HepG2 (cell line): Measurements from ENCODE around the gene WDR83. TPM values are rescaled to one million over a fixed set of nuclear protein-coding genes. Genes with fewer than 3 reads are reported as not detected.

ENCODE experiments used
- ATAC-seq: fragments of 200-7000 bp; cut with Tn5 transposase; 3 replicates; pipeline ENCODE4 v1.9.1; 2020; ENCODE audit warnings: mild to moderate bottlenecking, moderate library complexity
- Bru-seq: library from RNA; stranded (reverse); fragments of 400-500 nt; gene quantifications from one replicate; lab custom pipeline; 2021; lab: Mats Ljungman, UMichigan
- BruChase-seq, 2 experiments: library from RNA; stranded (reverse); fragments of 400-500 nt; gene quantifications; one replicate each; lab custom pipeline; 2021; lab: Mats Ljungman, UMichigan
- BruUV-seq: library from RNA; stranded (reverse); fragments of 400-500 nt; replicated peaks from 2 replicates; lab custom pipeline; 2021; lab: Mats Ljungman, UMichigan
- CTCF ChIA-PET: fragments of 300-600 bp; formaldehyde crosslinking; extraction: SDS; loops from one replicate; lab custom pipeline; 2021; ENCODE audit warnings: low total read pairs, inconsistent platforms, low intra/inter-chr PET ratio; lab: Yijun Ruan, JAX
- POLR2A ChIA-PET: fragments of 350-600 bp; sonication (Branson Sonifier 250); formaldehyde crosslinking; loops from one replicate; lab custom pipeline; 2020; ENCODE audit warnings: antibody characterized with exemption, inconsistent platforms; lab: Yijun Ruan, JAX
- DNase-seq: peaks from one replicate; pipeline ENCODE4 v3.0.0-alpha.2; 2015; ENCODE audit warnings: low spot score
- FAIRE-seq: peaks from 3 replicates; lab custom pipeline; 2011; peaks lifted over from hg19 to GRCh38; lab: Jason Lieb, UNC
- H2AFZ ChIP-seq: one replicate; pipeline ENCODE4 v1.6.1; 2011; ENCODE audit warnings: low read length, inconsistent platforms
- H3K27ac ChIP-seq: fragments of 300-600 bp; 3 replicates; pipeline ENCODE4 v1.8.0; 2011; ENCODE audit warnings: mixed run types, mild to moderate bottlenecking, mixed read lengths, low read length, inconsistent platforms; ENCODE audit not compliant: insufficient read depth; ENCODE audit errors: extremely low read length
- H3K27me3 ChIP-seq, 2 experiments: fragments of 200-600 bp in 1 of 2; 2 replicates in 1 of 2; 3 replicates in 1 of 2; pipeline versions ENCODE4 v1.6.0 to v1.8.0; 2011; ENCODE audit warnings: low read length in 2 of 2, mild to moderate bottlenecking in 2 of 2, moderate library complexity in 2 of 2, inconsistent platforms in 1 of 2; ENCODE audit not compliant: insufficient read depth in 2 of 2, control insufficient read depth in 1 of 2
- H3K36me3 ChIP-seq, 2 experiments: fragments of 200-600 bp in 1 of 2; replicated peaks in 1 of 2; 2 replicates in 1 of 2; 3 replicates in 1 of 2; pipeline versions ENCODE4 v1.5.1 to v1.8.0; 2011; ENCODE audit warnings: low read length in 2 of 2, inconsistent platforms in 1 of 2; ENCODE audit not compliant: insufficient read depth in 2 of 2, control insufficient read depth in 1 of 2
- H3K4me1 ChIP-seq: 2 replicates; pipeline ENCODE4 v1.5.1; 2012; ENCODE audit warnings: low read length, inconsistent platforms; ENCODE audit not compliant: insufficient read depth
- H3K4me2 ChIP-seq: 2 replicates; pipeline ENCODE4 v1.6.0; 2011; ENCODE audit warnings: low read depth, low read length, inconsistent platforms
- H3K4me3 ChIP-seq, 3 experiments: fragments of 200-600 bp in 1 of 3; sonication (generic), shearing (Covaris generic) in 1 of 3; replicated peaks in 1 of 3; 2 replicates each; pipeline ENCODE4 v1.5.1; 2011 to 2016; ENCODE audit warnings: low read length in 3 of 3, inconsistent platforms in 2 of 3, low read depth in 2 of 3, mild to moderate bottlenecking in 2 of 3, control low read depth in 1 of 3, mixed read lengths in 1 of 3; ENCODE audit not compliant: insufficient read depth in 1 of 3
- H3K79me2 ChIP-seq: one replicate; pipeline ENCODE4 v1.6.1; 2011; ENCODE audit warnings: low read length, inconsistent platforms; ENCODE audit not compliant: insufficient read depth
- H3K9ac ChIP-seq: 2 replicates; pipeline ENCODE4 v1.6.0; 2011; ENCODE audit warnings: mild to moderate bottlenecking, low read depth, low read length, inconsistent platforms; ENCODE audit not compliant: insufficient read depth
- H3K9me3 ChIP-seq: 2 replicates; pipeline ENCODE4 v1.5.1; 2012; ENCODE audit warnings: mild to moderate bottlenecking, low read length
- H4K20me1 ChIP-seq: 2 replicates; pipeline ENCODE4 v1.6.0; 2011; ENCODE audit warnings: inconsistent platforms, mild to moderate bottlenecking, low read length, moderate library complexity; ENCODE audit not compliant: insufficient read depth
- KAT8 ChIP-seq: IDR thresholded peaks from 2 replicates; pipeline ENCODE4 v1.6.1; 2016; ENCODE audit warnings: missing genetic modification reagents, missing compliant biosample characterization
- KDM2A ChIP-seq: sonication (generic); formaldehyde crosslinking; IDR thresholded peaks from 2 replicates; pipeline ENCODE4 v1.4.0; 2020; ENCODE audit warnings: low read depth, missing genetic modification reagents, borderline replicate concordance
- MYC ChIP-seq: sonication (generic); formaldehyde crosslinking; IDR thresholded peaks from 2 replicates; pipeline ENCODE4 v1.9.0; 2021; ENCODE audit warnings: missing genetic modification reagents, borderline replicate concordance
- STAT5B ChIP-seq: sonication (generic); formaldehyde crosslinking; IDR thresholded peaks from 2 replicates; pipeline ENCODE4 v1.4.0; 2020; ENCODE audit warnings: missing genetic modification reagents
- ZNF224 ChIP-seq: sonication (generic); formaldehyde crosslinking; IDR thresholded peaks from 2 replicates; pipeline ENCODE4 v1.5.0; 2020; ENCODE audit warnings: mild to moderate bottlenecking, missing genetic modification reagents
- ZNF280B ChIP-seq: sonication (generic); formaldehyde crosslinking; IDR thresholded peaks from 2 replicates; pipeline ENCODE4 v1.5.0; 2020; ENCODE audit warnings: missing genetic modification reagents, mild to moderate bottlenecking, borderline replicate concordance
- whole genome bisulfite sequencing: methylation state at CpG from one replicate; pipeline ENCODE4 v1.1.6; 2017; ENCODE audit warnings: low lambda C conversion rate; 5-methylcytosine and 5-hydroxymethylcytosine counted together
- in situ Hi-C: cut with HindIII; loops from 2 replicates; pipeline ENCODE4 v1.10.0; 2017; ENCODE audit warnings: low pct_unique_long_range_greater_than_20kb; ENCODE audit not compliant: extremely low pct_ligation_motif_present
- intact Hi-C: fragments of 100-400 bp; cut with micrococcal nuclease; formaldehyde crosslinking; loops from one replicate; pipeline ENCODE4 v1.10.0; 2022; ENCODE audit not compliant: unreplicated experiment
- long read RNA-seq, 2 experiments: library from RNA in 1 of 2; library from polyadenylated mRNA in 1 of 2; stranded (forward) in 1 of 2; unstranded in 1 of 2; transcript quantifications; one replicate each; pipeline ENCODE4 v2.0.0, GENCODE V29; 2019 to 2022
- polyA minus RNA-seq, 3 experiments: library from RNA; depleted of rRNA, polyadenylated mRNA; stranded (reverse); fragments of >200 nt; gene quantifications; 2 replicates each; pipeline ENCODE4 v1.2.3, GENCODE V29; 2011; ENCODE audit warnings: low replicate concordance in 1 of 3
- polyA plus RNA-seq, 8 experiments: library from polyadenylated mRNA; depleted of rRNA in 3 of 8; stranded (reverse) in 7 of 8; unstranded in 1 of 8; fragments of >200 nt; fragmentation: Illumina TruSeq in 4 of 8; extraction: Trizol in 4 of 8; gene quantifications; 2 replicates each; pipeline versions ENCODE4 v1.2.1 to v1.2.3, GENCODE V29; 2011 to 2016; ENCODE audit warnings: low read depth in 4 of 8, missing spikeins in 1 of 8, mixed read lengths in 1 of 8; ENCODE audit not compliant: insufficient read depth in 1 of 8
- total RNA-seq, 5 experiments: library from RNA; depleted of rRNA; stranded (reverse); fragments of >200 nt; fragmentation: Illumina TruSeq; extraction: Trizol; gene quantifications; 2 replicates each; pipeline ENCODE4 v1.2.3, GENCODE V29; 2016; ENCODE audit warnings: low read depth in 1 of 5
- TF ChIP-seq, protein P1 (sequence below): sonication (generic); formaldehyde crosslinking; IDR thresholded peaks from 2 replicates; pipeline ENCODE4 v1.4.0; 2020; ENCODE audit warnings: low read depth, mild to moderate bottlenecking, missing genetic modification reagents
- TF ChIP-seq, protein P2 (sequence below): IDR thresholded peaks from 2 replicates; pipeline ENCODE4 v1.6.1; 2016; ENCODE audit warnings: missing compliant biosample characterization, missing genetic modification reagents, borderline replicate concordance
- TF ChIP-seq, protein P3 (sequence below): sonication (generic); formaldehyde crosslinking; IDR thresholded peaks from 2 replicates; pipeline ENCODE4 v1.4.0; 2020; ENCODE audit warnings: missing genetic modification reagents, mild to moderate bottlenecking, borderline replicate concordance

Gene WDR83
- 9.9 and 10.7 TPM in 2 replicates for total RNA-seq (2016; rRNA removed; fragmentation: Illumina TruSeq; extraction: Trizol)
- 6.9 and 7.6 TPM in 2 replicates for total RNA-seq (2016; cell fraction: cytosol; rRNA removed; fragmentation: Illumina TruSeq; extraction: Trizol; ENCODE audit: low read depth)
- total RNA-seq (2016; cell fraction: insoluble cytoplasmic fraction; rRNA removed; fragmentation: Illumina TruSeq; extraction: Trizol): 11.3 and 11.8 TPM in 2 replicates
- total RNA-seq (2016; cell fraction: membrane; rRNA removed; fragmentation: Illumina TruSeq; extraction: Trizol): 8.4 and 8.9 TPM in 2 replicates
- total RNA-seq (2016; cell fraction: nucleus; rRNA removed; fragmentation: Illumina TruSeq; extraction: Trizol): 7.7 and 8.0 TPM in 2 replicates
- polyA plus RNA-seq (2011; rRNA removed): 4.5 and 5.4 TPM in 2 replicates
- polyA plus RNA-seq (2011; cell fraction: cytosol; rRNA removed): 6.2 and 9.4 TPM in 2 replicates
- 11.3 and 12.7 TPM in 2 replicates for polyA plus RNA-seq (2011; cell fraction: nucleus; rRNA removed)
- 5.0 and 9.1 TPM in 2 replicates for polyA plus RNA-seq (2012)
- 5.9 and 6.7 TPM in 2 replicates for polyA plus RNA-seq (2016; cell fraction: cytosol; fragmentation: Illumina TruSeq; extraction: Trizol; ENCODE audit: low read depth)
- polyA plus RNA-seq (2016; cell fraction: insoluble cytoplasmic fraction; fragmentation: Illumina TruSeq; extraction: Trizol; ENCODE audit: low read depth): 11.8 and 12.8 TPM in 2 replicates
- polyA plus RNA-seq (2016; cell fraction: membrane; fragmentation: Illumina TruSeq; extraction: Trizol; ENCODE audit: low read depth): 8.3 and 8.5 TPM in 2 replicates
- polyA plus RNA-seq (2016; cell fraction: nucleus; fragmentation: Illumina TruSeq; extraction: Trizol; ENCODE audit: insufficient read depth, low read depth): 13.7 and 15.3 TPM in 2 replicates
- 10.4 and 11.3 TPM in 2 replicates for polyA minus RNA-seq (2011; rRNA and poly(A)+ RNA removed; ENCODE audit: low replicate concordance)
- 1.6 and 2.4 TPM in 2 replicates for polyA minus RNA-seq (2011; cell fraction: cytosol; rRNA and poly(A)+ RNA removed)
- 7.7 and 8.6 TPM in 2 replicates for polyA minus RNA-seq (2011; cell fraction: nucleus; rRNA and poly(A)+ RNA removed)
- percentile 45 among the genes with signal in this experiment for Bru-seq, nascent RNA
- BruChase-seq, experiment 1, labeled RNA remaining after a 6-hour chase: percentile 57 among the genes with signal in this experiment
- BruChase-seq, experiment 2, labeled RNA remaining after a 2-hour chase: percentile 51 among the genes with signal in this experiment
- long read RNA-seq, experiment 1, partial matches to known transcripts: 5 of 9 reads
- long read RNA-seq, experiment 1, other reads (novel, unspliced or antisense): 1 of 9 reads
- long read RNA-seq, experiment 2, transcript WDR83-201 (11 exons, 1,457 nt): major isoform, 5 of 16 reads
- long read RNA-seq, experiment 2, partial matches to known transcripts: 9 of 16 reads
- long read RNA-seq, experiment 2, other reads (novel, unspliced or antisense): 1 of 16 reads

- CTCF ChIA-PET: interaction anchor here (0.5 kb wide), 1 partner anchor 502 kb away, joined by 3 read pairs; no protein-coding TSS in a partner anchor
- peak within 1 kb of the TSS; percentile 60 for H3K27ac ChIP-seq
- in situ Hi-C loops: no loop called here
- TF ChIP-seq MYC (CRISPR knock-in tag) (peak; percentile 40; the same call in 1 of the 2 replicates), STAT5B (no peak), KAT8 (CRISPR knock-in tag) (peak; percentile 82), ZNF280B (no peak), ZNF224 (0 out of 2 replicates have a peak, but pooled peaks have one; percentile 23), KDM2A (CRISPR knock-in tag) (peak; percentile 71; the same call in 1 of the 2 replicates)
- TF ChIP-seq, protein P1, sequence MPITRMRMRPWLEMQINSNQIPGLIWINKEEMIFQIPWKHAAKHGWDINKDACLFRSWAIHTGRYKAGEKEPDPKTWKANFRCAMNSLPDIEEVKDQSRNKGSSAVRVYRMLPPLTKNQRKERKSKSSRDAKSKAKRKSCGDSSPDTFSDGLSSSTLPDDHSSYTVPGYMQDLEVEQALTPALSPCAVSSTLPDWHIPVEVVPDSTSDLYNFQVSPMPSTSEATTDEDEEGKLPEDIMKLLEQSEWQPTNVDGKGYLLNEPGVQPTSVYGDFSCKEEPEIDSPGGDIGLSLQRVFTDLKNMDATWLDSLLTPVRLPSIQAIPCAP: no peak
- TF ChIP-seq, protein P2, sequence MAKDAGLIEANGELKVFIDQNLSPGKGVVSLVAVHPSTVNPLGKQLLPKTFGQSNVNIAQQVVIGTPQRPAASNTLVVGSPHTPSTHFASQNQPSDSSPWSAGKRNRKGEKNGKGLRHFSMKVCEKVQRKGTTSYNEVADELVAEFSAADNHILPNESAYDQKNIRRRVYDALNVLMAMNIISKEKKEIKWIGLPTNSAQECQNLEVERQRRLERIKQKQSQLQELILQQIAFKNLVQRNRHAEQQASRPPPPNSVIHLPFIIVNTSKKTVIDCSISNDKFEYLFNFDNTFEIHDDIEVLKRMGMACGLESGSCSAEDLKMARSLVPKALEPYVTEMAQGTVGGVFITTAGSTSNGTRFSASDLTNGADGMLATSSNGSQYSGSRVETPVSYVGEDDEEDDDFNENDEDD (CRISPR knock-in tag): no peak; the same call in 1 of the 2 replicates
- TF ChIP-seq, protein P3, sequence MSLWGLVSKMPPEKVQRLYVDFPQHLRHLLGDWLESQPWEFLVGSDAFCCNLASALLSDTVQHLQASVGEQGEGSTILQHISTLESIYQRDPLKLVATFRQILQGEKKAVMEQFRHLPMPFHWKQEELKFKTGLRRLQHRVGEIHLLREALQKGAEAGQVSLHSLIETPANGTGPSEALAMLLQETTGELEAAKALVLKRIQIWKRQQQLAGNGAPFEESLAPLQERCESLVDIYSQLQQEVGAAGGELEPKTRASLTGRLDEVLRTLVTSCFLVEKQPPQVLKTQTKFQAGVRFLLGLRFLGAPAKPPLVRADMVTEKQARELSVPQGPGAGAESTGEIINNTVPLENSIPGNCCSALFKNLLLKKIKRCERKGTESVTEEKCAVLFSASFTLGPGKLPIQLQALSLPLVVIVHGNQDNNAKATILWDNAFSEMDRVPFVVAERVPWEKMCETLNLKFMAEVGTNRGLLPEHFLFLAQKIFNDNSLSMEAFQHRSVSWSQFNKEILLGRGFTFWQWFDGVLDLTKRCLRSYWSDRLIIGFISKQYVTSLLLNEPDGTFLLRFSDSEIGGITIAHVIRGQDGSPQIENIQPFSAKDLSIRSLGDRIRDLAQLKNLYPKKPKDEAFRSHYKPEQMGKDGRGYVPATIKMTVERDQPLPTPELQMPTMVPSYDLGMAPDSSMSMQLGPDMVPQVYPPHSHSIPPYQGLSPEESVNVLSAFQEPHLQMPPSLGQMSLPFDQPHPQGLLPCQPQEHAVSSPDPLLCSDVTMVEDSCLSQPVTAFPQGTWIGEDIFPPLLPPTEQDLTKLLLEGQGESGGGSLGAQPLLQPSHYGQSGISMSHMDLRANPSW (CRISPR knock-in tag): no peak
Measured at GRCh38 chr19:12666265-12667048, at the start of gene WDR83, which contains the start of gene MAN2B1. Gene WDR83 (plus strand): TSS chr19:12666807. CDS start chr19:12669791, 2,984 bp downstream. Gene MAN2B1 (minus strand): TSS chr19:12666742. CDS start chr19:12666701, 41 bp downstream.

More at GRCh38 chr19:12666265-12667048, at the start of gene WDR83, which contains the start of gene MAN2B1:
- Histone ChIP-seq H3K36me3 (no peaks in the 10 kb centered on the region; a peak in 2 of 5 replicates), H3K4me3 (peak within 1 kb of the TSS; percentile 72 to 84 (median 84)), H2AFZ (peak within 1 kb of the TSS; percentile 83), H3K4me1 (peaks cover 43% of the 10 kb centered on the region), H3K9me3 (no peaks in the 10 kb centered on the region), H3K9ac (peak within 1 kb of the TSS; percentile 82), H3K79me2 (peaks cover 34% of the 10 kb centered on the region), H3K4me2 (peak within 1 kb of the TSS; percentile 97), H4K20me1 (no peaks in the 10 kb centered on the region), H3K27me3 (no peaks in the 10 kb centered on the region; a peak in 1 of 5 replicates)
- under 1% methylated on average over 24 of the region's 46 CpGs for WGBS
- FAIRE-seq (no peak), DNase-seq (peak; percentile 65), ATAC-seq (peak; percentile 89)
- BruUV-seq: no TSS peak
- POLR2A ChIA-PET: interaction anchor here (0.6 to 1.7 kb wide), 6 partner anchors 10 to 125 kb away, joined by 3 to 9 read pairs (median 4); partner anchors contain the start of genes DHPS, JUNB, ZNF490 and ZNF791
- intact Hi-C loops: no loop called here
